Fibroblast of skin of scalp (primary cell): Measurements from ENCODE around the gene SLC44A3.
A peak's percentile ranks its signal among the peaks of the same experiment; 100 is the strongest.

Experiments
- DNase-seq: peaks from one replicate; pipeline ENCODE4 v3.0.0-alpha.2; 2013

The SLC44A3 gene

GRCh38 chr1:94840808-94841207 is 20.7 kb downstream of the SLC44A3 start:
- no peak for DNase-seq

GRCh38 chr1:94843430-94843829 is 23.3 kb downstream of the SLC44A3 start:
- DNase-seq, result no peak

GRCh38 chr1:94843846-94844245 is 23.7 kb downstream of the SLC44A3 start:
- no peak for DNase-seq

- DNase-seq, result no peak
These were observed 26.2 kb downstream of the SLC44A3 start for GRCh38 chr1:94846308-94846707.

- DNase-seq, result no peak
These were observed 31.4 kb downstream of the SLC44A3 start for GRCh38 chr1:94851571-94851970.

GRCh38 chr1:94852788-94853187 is 32.6 kb downstream of the SLC44A3 start:
- DNase-seq, result peak; percentile 40

GRCh38 chr1:94854458-94855306 is 34.5 kb downstream of the SLC44A3 start:
- DNase-seq, result peak; percentile 89

GRCh38 chr1:94855307-94855700 is 35.1 kb downstream of the SLC44A3 start:
- DNase-seq, result no peak

- no peak for DNase-seq
These were observed 35.8 kb downstream of the SLC44A3 start for GRCh38 chr1:94856004-94856403.

GRCh38 chr1:94856868-94857267 is 36.7 kb downstream of the SLC44A3 start:
- DNase-seq, result no peak

GRCh38 chr1:94858276-94858675 is 38.1 kb downstream of the SLC44A3 start:
- DNase-seq, result no peak

GRCh38 chr1:94859174-94859573 is 39.0 kb downstream of the SLC44A3 start:
- DNase-seq, result no peak

GRCh38 chr1:94862718-94863117 is 42.6 kb downstream of the SLC44A3 start:
- DNase-seq, result no peak

GRCh38 chr1:94863297-94863911 is 43.2 kb downstream of the SLC44A3 start:
- DNase-seq, result peak; percentile 59

- peak; percentile 91 for DNase-seq
These were observed 43.8 kb downstream of the SLC44A3 start for GRCh38 chr1:94863919-94864318.

GRCh38 chr1:94864821-94865220 is 44.7 kb downstream of the SLC44A3 start:
- no peak for DNase-seq

GRCh38 chr1:94865360-94865759 is 45.2 kb downstream of the SLC44A3 start:
- peak; percentile 84 for DNase-seq

GRCh38 chr1:94866164-94866807 is 46.1 kb downstream of the SLC44A3 start:
- DNase-seq, result peak; percentile 98

- DNase-seq, result peak; percentile 50
These were observed 50.9 kb downstream of the SLC44A3 start for GRCh38 chr1:94871031-94871430.

- DNase-seq, result no peak
These were observed 52.8 kb downstream of the SLC44A3 start for GRCh38 chr1:94872771-94873495.

GRCh38 chr1:94873520-94874351 is 53.6 kb downstream of the SLC44A3 start:
- DNase-seq, result peak; percentile 71

GRCh38 chr1:94874423-94874822 is 54.3 kb downstream of the SLC44A3 start:
- no peak for DNase-seq
